OCI-LY7 (cell line): Measurements from ENCODE around the gene CCDC8. TPM values are rescaled to one million over a fixed set of nuclear protein-coding genes. Genes with fewer than 3 reads are reported as not detected.

ENCODE experiments used
- BruUV-seq: library from RNA; stranded (reverse); fragments of 400-500 nt; replicated peaks from 2 replicates; lab custom pipeline; 2021; lab: Mats Ljungman, UMichigan
- CTCF ChIA-PET: fragments of 300-600 bp; sonication (Branson Sonifier 250); formaldehyde crosslinking; loops from one replicate; lab custom pipeline; 2022; ENCODE audit warnings: antibody characterized with exemption; ENCODE audit not compliant: unreplicated experiment; lab: Charles Lee
- POLR2A ChIA-PET: fragments of 300-600 bp; sonication (Branson Sonifier 250); formaldehyde crosslinking; loops from one replicate; lab custom pipeline; 2022; ENCODE audit warnings: antibody characterized with exemption; lab: Charles Lee
- DNase-seq: peaks from one replicate; pipeline ENCODE4 v3.0.0-alpha.2; 2015; ENCODE audit warnings: low spot score
- H2AFZ ChIP-seq: fragments of 200-600 bp; sonication (generic), shearing (Covaris generic); 2 replicates; pipeline ENCODE4 v1.6.1; 2014; ENCODE audit warnings: mild to moderate bottlenecking, antibody characterized with exemption, low read length, moderate library complexity
- H3K27ac ChIP-seq: fragments of 200-600 bp; sonication (generic); 2 replicates; pipeline ENCODE4 v1.5.1; 2014; ENCODE audit warnings: mixed run types, low read depth, mild to moderate bottlenecking, moderate library complexity, low read length, inconsistent platforms; ENCODE audit not compliant: poor library complexity, severe bottlenecking
- H3K36me3 ChIP-seq: fragments of 200-600 bp; sonication (generic); 2 replicates; pipeline ENCODE4 v1.6.1; 2014; ENCODE audit warnings: mild to moderate bottlenecking, antibody characterized with exemption, low read length, moderate library complexity, mixed read lengths; ENCODE audit not compliant: insufficient read depth
- H3K4me1 ChIP-seq: fragments of 200-600 bp; sonication (generic); 2 replicates; pipeline ENCODE4 v1.5.1; 2014; ENCODE audit warnings: mild to moderate bottlenecking, low read length; ENCODE audit not compliant: insufficient read depth, poor library complexity, severe bottlenecking
- H3K4me2 ChIP-seq: fragments of 200-600 bp; sonication (generic); 2 replicates; pipeline ENCODE4 v1.6.1; 2014; ENCODE audit warnings: mild to moderate bottlenecking, low read length
- H3K4me3 ChIP-seq: fragments of 200-600 bp; sonication (generic); 2 replicates; pipeline ENCODE4 v1.5.1; 2014; ENCODE audit warnings: mild to moderate bottlenecking, low read depth, low read length; ENCODE audit not compliant: poor library complexity, severe bottlenecking
- H3K79me2 ChIP-seq: fragments of 200-600 bp; sonication (generic); 2 replicates; pipeline ENCODE4 v1.6.1; 2016; ENCODE audit warnings: low read depth, mild to moderate bottlenecking, low read length, moderate library complexity, mixed read lengths; ENCODE audit not compliant: insufficient read depth
- H3K9me2 ChIP-seq: fragments of 200-600 bp; sonication (generic); 2 replicates; pipeline ENCODE4 v1.6.1; 2016; ENCODE audit warnings: mild to moderate bottlenecking, low read length, mixed read lengths; ENCODE audit not compliant: insufficient read depth
- H3K9me3 ChIP-seq: fragments of 200-600 bp; sonication (generic); 2 replicates; pipeline ENCODE4 v1.6.1; 2014; ENCODE audit warnings: mild to moderate bottlenecking, mixed run types, low read length, mixed read lengths
- H4K20me1 ChIP-seq: fragments of 200-600 bp; sonication (generic); 2 replicates; pipeline ENCODE4 v1.6.1; 2014; ENCODE audit warnings: mild to moderate bottlenecking, antibody characterized with exemption, low read length, moderate library complexity, mixed read lengths; ENCODE audit not compliant: insufficient read depth
- EZH2phosphoT487 ChIP-seq: fragments of 200-600 bp; sonication (generic); IDR thresholded peaks from 2 replicates; pipeline ENCODE4 v1.6.1; 2018; ENCODE audit warnings: low read depth, borderline replicate concordance, mild to moderate bottlenecking, mixed run types, antibody characterized with exemption, low read length, moderate library complexity, mixed read lengths
- intact Hi-C: fragments of 100-400 bp; cut with micrococcal nuclease; formaldehyde crosslinking; loops from one replicate; pipeline ENCODE4 v1.10.0; 2022; ENCODE audit not compliant: unreplicated experiment
- total RNA-seq, 2 experiments: library from RNA; depleted of rRNA in 1 of 2; stranded (reverse); fragments of >200 nt in 1 of 2; shearing (Covaris generic) in 1 of 2; gene quantifications; 2 replicates each; pipeline ENCODE4 v1.2.3, GENCODE V29; 2014 to 2022
- TF ChIP-seq, protein P1 (sequence below): fragments of 200-600 bp; sonication (generic); conservative IDR thresholded peaks from 2 replicates; pipeline ENCODE4 v1.5.1; 2014; ENCODE audit warnings: mild to moderate bottlenecking, antibody characterized with exemption, low read length, moderate library complexity, mixed read lengths

Gene CCDC8
- total RNA-seq, 2 experiments from 2014 or later: 0.09 to 0.10 TPM

DNA sequence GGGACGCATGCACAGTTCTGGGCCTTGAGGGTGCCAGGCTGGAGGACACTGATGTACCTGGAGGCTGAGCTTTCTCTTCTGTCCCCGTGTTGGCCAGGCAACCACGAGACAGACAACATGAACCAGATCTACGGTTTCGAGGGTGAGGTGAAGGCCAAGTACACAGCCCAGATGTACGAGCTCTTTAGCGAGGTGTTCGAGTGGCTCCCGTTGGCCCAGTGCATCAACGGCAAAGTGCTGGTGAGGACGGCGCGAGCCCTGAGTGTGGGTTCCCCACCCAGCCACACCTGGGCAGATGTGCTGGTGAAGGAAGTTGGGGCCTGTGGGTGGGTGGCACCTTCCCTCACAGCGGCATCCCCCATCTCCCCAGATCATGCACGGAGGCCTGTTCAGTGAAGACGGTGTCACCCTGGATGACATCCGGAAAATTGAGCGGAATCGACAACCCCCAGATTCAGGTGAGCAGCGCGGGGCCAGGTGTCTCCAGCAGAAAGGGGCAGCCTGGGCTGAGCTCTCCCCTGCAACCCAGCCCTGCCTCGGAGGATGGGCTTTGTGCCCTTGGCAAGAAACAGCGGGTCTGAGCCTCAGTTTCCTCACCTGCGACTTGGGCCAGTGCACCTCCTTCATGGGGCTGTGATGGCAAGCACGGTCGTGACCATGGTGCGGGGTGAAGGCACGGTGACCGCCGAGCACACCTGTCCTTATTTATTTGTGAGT is 26.2 kb downstream of the CCDC8 start:
- no TSS peak for BruUV-seq
- Histone ChIP-seq H3K4me3 (no peak overlapping the region), H4K20me1 (no peaks in the 10 kb centered on the region), H3K36me3 (peaks cover 94% of the 10 kb centered on the region), H3K27ac (no peak overlapping the region), H3K4me1 (no peaks in the 10 kb centered on the region), H2AFZ (no peak overlapping the region), H3K4me2 (no peak overlapping the region), H3K9me2 (no peaks in the 10 kb centered on the region), H3K79me2 (no peaks in the 10 kb centered on the region), H3K9me3 (no peaks in the 10 kb centered on the region)
- POLR2A ChIA-PET: no interaction called here
- CTCF ChIA-PET: no interaction called here
- intact Hi-C loops: no loop called here
- DNase-seq: no peak
- TF ChIP-seq EZH2phosphoT487: no peak
- TF ChIP-seq, protein P1, sequence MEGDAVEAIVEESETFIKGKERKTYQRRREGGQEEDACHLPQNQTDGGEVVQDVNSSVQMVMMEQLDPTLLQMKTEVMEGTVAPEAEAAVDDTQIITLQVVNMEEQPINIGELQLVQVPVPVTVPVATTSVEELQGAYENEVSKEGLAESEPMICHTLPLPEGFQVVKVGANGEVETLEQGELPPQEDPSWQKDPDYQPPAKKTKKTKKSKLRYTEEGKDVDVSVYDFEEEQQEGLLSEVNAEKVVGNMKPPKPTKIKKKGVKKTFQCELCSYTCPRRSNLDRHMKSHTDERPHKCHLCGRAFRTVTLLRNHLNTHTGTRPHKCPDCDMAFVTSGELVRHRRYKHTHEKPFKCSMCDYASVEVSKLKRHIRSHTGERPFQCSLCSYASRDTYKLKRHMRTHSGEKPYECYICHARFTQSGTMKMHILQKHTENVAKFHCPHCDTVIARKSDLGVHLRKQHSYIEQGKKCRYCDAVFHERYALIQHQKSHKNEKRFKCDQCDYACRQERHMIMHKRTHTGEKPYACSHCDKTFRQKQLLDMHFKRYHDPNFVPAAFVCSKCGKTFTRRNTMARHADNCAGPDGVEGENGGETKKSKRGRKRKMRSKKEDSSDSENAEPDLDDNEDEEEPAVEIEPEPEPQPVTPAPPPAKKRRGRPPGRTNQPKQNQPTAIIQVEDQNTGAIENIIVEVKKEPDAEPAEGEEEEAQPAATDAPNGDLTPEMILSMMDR: no peak

DNA sequence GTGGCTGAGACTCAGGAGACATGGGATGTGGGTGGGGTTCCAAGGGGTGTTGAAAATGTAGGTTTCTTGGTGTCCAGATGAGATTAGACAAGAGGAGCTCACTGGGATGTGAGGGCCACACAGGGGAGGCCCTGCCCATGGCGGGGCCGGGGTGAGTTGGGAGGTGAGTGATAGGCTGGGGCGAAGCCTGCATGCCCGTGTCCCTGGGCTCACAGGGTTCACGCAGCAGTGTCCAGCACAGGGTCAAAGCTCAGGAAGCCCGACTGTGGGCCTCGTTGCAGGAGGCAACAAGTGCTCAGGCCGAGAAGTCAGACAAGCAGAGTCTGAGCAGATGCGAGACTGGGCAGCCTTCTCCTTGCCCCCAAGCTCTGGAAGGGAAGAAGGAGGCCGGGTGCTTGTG is 27.2 kb downstream of the CCDC8 start:
- intact Hi-C loops: no loop called here
- Histone ChIP-seq H2AFZ (no peak overlapping the region), H3K36me3 (peaks cover 96% of the 10 kb centered on the region), H3K79me2 (peaks cover 4% of the 10 kb centered on the region; the same call in 1 of the 2 replicates), H3K9me2 (no peaks in the 10 kb centered on the region), H3K4me1 (no peaks in the 10 kb centered on the region), H3K4me3 (no peak overlapping the region), H3K9me3 (no peaks in the 10 kb centered on the region), H4K20me1 (no peaks in the 10 kb centered on the region), H3K4me2 (no peak overlapping the region), H3K27ac (no peak overlapping the region)
- BruUV-seq: no TSS peak
- ChIA-PET POLR2A (no interaction called here), CTCF (no interaction called here)
- TF ChIP-seq, protein P1: no peak
- TF ChIP-seq EZH2phosphoT487: no peak
- no peak for DNase-seq

DNA sequence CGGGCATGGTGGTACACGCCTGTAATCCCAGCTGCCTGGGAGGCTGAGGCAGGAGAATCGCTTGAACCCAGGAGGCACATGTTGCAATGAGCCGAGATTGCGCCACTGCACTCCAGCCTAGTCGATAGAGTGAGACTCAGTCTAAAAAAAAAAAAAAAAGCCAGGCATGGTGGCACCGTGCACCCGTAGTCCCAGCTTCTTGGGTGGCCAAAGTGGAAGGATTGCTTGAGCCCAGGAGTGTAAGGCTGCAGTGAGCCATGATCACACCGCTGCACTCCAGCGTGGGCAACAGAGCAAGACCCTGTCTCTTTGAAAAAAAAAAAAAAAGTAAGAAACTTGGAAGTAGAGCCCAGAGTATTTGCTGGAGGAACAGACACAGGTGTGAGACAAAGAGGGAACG is 27.7 kb downstream of the CCDC8 start:
- no peak for TF ChIP-seq EZH2phosphoT487
- TF ChIP-seq, protein P1: no peak
- no peak overlapping the region for H3K4me2 ChIP-seq
- H3K9me3 ChIP-seq: no peaks in the 10 kb centered on the region
- ChIA-PET POLR2A (no interaction called here), CTCF (no interaction called here)
- H3K27ac ChIP-seq: no peak overlapping the region
- no TSS peak for BruUV-seq
- H4K20me1 ChIP-seq: no peaks in the 10 kb centered on the region
- H3K4me1 ChIP-seq: no peaks in the 10 kb centered on the region
- no peak overlapping the region for H2AFZ ChIP-seq
- peaks cover 96% of the 10 kb centered on the region for H3K36me3 ChIP-seq
- no peaks in the 10 kb centered on the region for H3K9me2 ChIP-seq
- H3K4me3 ChIP-seq: no peak overlapping the region
- no peak for DNase-seq
- H3K79me2 ChIP-seq: peaks cover 6% of the 10 kb centered on the region; the same call in 1 of the 2 replicates
- intact Hi-C loops: no loop called here
